ENCODE data around the gene TAF10.

The TAF10 gene

DNA sequence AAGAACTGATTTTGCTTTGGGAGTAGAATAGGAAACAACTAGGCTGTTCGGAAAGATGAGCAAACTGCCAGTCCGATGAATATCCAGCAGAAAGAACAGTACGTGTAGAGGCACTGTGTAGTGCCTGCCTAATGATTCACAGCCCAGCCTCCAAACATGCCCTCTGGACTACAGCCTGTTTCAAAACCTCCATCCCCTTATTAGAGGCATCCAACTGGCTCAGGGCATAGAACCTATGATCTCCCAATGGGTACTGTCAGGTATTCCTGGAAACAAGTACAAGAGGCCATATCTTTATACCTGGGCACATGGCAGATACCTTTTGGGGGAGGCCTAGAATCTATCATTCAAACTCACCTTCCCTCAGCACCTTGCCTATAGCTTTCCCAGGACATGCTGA, 13.5 kb downstream of the TAF10 start:
- Histone ChIP-seq H3K9me3 (ENCODE audit: low read length) (no peaks in the 10 kb centered on the region), H3K4me3 (ENCODE audit: low read depth, low read length, poor library complexity, severe bottlenecking) (no peak overlapping the region), H2AFZ (ENCODE audit: low read length) (no peak overlapping the region), H3K27ac (ENCODE audit: low read depth, low read length, poor library complexity, severe bottlenecking) (no peak overlapping the region), H3K36me3 (ENCODE audit: insufficient read depth, low read length) (peaks cover 79% of the 10 kb centered on the region), H3K79me2 (ENCODE audit: insufficient read depth, low read length) (peaks cover 19% of the 10 kb centered on the region), H3K9ac (ENCODE audit: low read length) (no peak overlapping the region), H3K4me2 (ENCODE audit: low read length) (no peak overlapping the region), H3F3A (ENCODE audit: insufficient read depth, low read length) (no peaks in the 10 kb centered on the region), H4K20me1 (ENCODE audit: insufficient read depth, low read length) (no peaks in the 10 kb centered on the region), H3K4me1 (ENCODE audit: insufficient read depth, low read length, severe bottlenecking) (peaks cover 13% of the 10 kb centered on the region), H3K27me3 (ENCODE audit: insufficient read depth, low read length) (no peaks in the 10 kb centered on the region), H3K9me2 (ENCODE audit: low read depth, low read length) (no peaks in the 10 kb centered on the region)
- TF ChIP-seq, protein P1, sequence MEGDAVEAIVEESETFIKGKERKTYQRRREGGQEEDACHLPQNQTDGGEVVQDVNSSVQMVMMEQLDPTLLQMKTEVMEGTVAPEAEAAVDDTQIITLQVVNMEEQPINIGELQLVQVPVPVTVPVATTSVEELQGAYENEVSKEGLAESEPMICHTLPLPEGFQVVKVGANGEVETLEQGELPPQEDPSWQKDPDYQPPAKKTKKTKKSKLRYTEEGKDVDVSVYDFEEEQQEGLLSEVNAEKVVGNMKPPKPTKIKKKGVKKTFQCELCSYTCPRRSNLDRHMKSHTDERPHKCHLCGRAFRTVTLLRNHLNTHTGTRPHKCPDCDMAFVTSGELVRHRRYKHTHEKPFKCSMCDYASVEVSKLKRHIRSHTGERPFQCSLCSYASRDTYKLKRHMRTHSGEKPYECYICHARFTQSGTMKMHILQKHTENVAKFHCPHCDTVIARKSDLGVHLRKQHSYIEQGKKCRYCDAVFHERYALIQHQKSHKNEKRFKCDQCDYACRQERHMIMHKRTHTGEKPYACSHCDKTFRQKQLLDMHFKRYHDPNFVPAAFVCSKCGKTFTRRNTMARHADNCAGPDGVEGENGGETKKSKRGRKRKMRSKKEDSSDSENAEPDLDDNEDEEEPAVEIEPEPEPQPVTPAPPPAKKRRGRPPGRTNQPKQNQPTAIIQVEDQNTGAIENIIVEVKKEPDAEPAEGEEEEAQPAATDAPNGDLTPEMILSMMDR (IDR thresholded peaks at IDR 0.05; ENCODE audit: low read length) = no peak
- TF ChIP-seq EZH2 (IDR thresholded peaks at IDR 0.05; ENCODE audit: borderline replicate concordance, low read length) = no peak

DNA sequence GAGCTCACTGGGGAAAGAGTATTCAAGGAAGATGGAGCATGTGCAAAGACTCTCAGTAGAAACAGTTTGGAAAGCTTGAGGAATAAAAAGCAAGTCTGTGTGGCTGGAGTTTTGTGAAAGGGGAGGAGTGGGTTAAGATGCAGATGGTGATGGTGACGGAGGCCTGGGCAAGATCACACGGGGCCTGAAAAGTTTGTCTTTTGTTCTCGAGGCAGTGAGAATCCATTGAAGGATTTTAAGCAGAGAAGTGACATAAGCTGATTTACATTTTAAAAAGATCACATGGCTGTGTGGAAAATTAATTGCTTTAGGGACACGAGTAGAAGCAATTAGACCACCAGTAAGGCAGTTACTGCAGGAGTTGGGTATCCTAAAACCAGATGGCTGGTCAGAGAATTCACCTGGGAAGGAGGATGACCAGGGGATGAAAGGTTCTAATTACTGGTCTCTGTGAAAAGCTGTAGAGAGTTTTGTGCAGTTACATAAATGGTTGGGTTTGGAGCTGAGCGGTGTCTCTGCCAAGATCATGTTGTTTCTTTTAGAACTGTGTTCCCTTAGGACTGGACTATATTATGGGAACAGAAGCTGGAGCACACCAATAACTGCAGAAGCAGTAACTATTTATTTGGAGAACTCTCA, 15.7 kb downstream of the TAF10 start:
- H4K20me1 ChIP-seq (ENCODE audit: insufficient read depth, low read length) = no peaks in the 10 kb centered on the region
- no peaks in the 10 kb centered on the region for H3K9me3 ChIP-seq (ENCODE audit: low read length)
- no peak overlapping the region for H3K9ac ChIP-seq (ENCODE audit: low read length)
- H2AFZ ChIP-seq (ENCODE audit: low read length) = no peak overlapping the region
- H3K4me2 ChIP-seq (ENCODE audit: low read length) = no peak overlapping the region
- H3K79me2 ChIP-seq (ENCODE audit: insufficient read depth, low read length) = no peaks in the 10 kb centered on the region
- H3F3A ChIP-seq (ENCODE audit: insufficient read depth, low read length) = no peaks in the 10 kb centered on the region
- no peak overlapping the region for H3K4me3 ChIP-seq (ENCODE audit: low read depth, low read length, poor library complexity, severe bottlenecking)
- H3K27me3 ChIP-seq (ENCODE audit: insufficient read depth, low read length) = no peaks in the 10 kb centered on the region
- H3K27ac ChIP-seq (ENCODE audit: low read depth, low read length, poor library complexity, severe bottlenecking) = no peak overlapping the region
- TF ChIP-seq, protein P1 (IDR thresholded peaks at IDR 0.05; ENCODE audit: low read length) = no peak
- TF ChIP-seq EZH2 (IDR thresholded peaks at IDR 0.05; ENCODE audit: borderline replicate concordance, low read length) = no peak
- no peaks in the 10 kb centered on the region for H3K4me1 ChIP-seq (ENCODE audit: insufficient read depth, low read length, severe bottlenecking)
- H3K9me2 ChIP-seq (ENCODE audit: low read depth, low read length) = no peaks in the 10 kb centered on the region
- peaks cover 96% of the 10 kb centered on the region for H3K36me3 ChIP-seq (ENCODE audit: insufficient read depth, low read length)

DNA sequence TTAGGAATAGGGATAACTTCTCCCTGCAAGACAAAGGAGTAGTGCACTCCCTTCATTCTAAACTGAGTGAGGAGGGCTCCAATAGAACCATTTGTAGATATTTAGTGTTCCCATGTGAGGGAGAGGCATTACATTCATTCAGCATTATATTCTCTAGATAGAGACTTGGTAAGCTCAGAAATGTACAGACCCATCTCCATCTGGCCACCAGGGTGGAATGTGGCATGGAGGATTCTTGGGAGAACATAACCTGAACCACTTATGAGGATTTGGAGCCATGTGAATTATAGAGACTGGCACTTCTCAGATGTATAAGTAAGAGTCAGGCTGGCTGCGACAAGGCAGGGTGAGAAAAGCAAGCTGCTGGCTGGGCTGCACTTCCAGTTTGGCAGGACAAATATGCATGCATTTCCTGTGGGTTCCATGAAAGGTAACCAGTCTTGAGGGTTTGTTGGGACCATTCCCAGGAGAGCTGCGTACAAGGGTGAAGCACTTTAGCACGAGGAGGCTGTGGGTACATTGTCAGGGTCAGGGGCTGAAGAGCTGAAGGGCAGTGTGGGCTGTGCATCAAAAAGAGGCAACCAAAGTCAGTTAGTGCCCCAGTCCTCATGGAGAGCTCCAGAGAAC, 17.8 kb downstream of the TAF10 start:
- Histone ChIP-seq H3K4me3 (ENCODE audit: low read depth, low read length, poor library complexity, severe bottlenecking) (no peak overlapping the region), H3K9ac (ENCODE audit: low read length) (no peak overlapping the region), H3K9me3 (ENCODE audit: low read length) (no peaks in the 10 kb centered on the region), H2AFZ (ENCODE audit: low read length) (no peak overlapping the region), H3K27ac (ENCODE audit: low read depth, low read length, poor library complexity, severe bottlenecking) (no peak overlapping the region), H3K79me2 (ENCODE audit: insufficient read depth, low read length) (no peaks in the 10 kb centered on the region), H3K4me1 (ENCODE audit: insufficient read depth, low read length, severe bottlenecking) (no peaks in the 10 kb centered on the region), H3K36me3 (ENCODE audit: insufficient read depth, low read length) (peaks cover 83% of the 10 kb centered on the region), H3K9me2 (ENCODE audit: low read depth, low read length) (no peaks in the 10 kb centered on the region), H3F3A (ENCODE audit: insufficient read depth, low read length) (no peaks in the 10 kb centered on the region), H3K4me2 (ENCODE audit: low read length) (no peak overlapping the region), H4K20me1 (ENCODE audit: insufficient read depth, low read length) (no peaks in the 10 kb centered on the region), H3K27me3 (ENCODE audit: insufficient read depth, low read length) (no peaks in the 10 kb centered on the region)
- TF ChIP-seq, protein P1 (IDR thresholded peaks at IDR 0.05; ENCODE audit: low read length) = no peak
- TF ChIP-seq EZH2 (IDR thresholded peaks at IDR 0.05; ENCODE audit: borderline replicate concordance, low read length) = no peak
